AG10803 (cell line): ENCODE measurements around the gene C10orf95.

Source experiments
- DNase-seq: peaks from one replicate; pipeline ENCODE4 v3.0.0; 2010; ENCODE audit warnings: low read depth
- H3K4me3 ChIP-seq: 2 replicates; pipeline ENCODE4 v1.5.1; 2011; ENCODE audit warnings: mild to moderate bottlenecking, low read length, control low read depth
- CTCF ChIP-seq: conservative IDR thresholded peaks from 2 replicates; pipeline ENCODE4 v1.5.1; 2011; ENCODE audit warnings: mild to moderate bottlenecking, low read length, control low read depth, inconsistent platforms

C10orf95 gene

DNA sequence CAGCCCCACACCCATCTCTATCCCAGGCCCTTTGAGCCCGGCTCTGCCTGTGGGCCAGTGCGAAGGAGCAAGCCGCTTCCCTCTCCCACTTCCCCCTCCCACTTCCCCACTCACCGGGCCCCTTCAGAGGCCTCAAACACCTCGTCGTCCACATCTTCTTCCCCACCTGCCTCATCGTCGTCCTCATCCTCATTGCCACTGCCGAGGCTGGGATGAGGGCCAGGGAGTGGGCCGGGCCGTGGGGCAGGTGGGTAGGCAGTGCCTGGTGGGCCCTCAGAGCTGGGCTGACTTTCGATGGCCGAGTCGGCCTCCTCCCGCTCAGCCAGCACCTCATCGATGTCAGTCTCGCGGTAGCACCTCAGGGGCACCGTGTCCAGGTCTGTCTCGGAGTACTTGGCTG is 36.6 kb downstream of the C10orf95 start:
- DNase-seq = no peak
- no peak for TF ChIP-seq CTCF
- no peak overlapping the region for H3K4me3 ChIP-seq

GRCh38 chr10:102413806-102414561 is 37.4 kb downstream of the C10orf95 start:
- H3K4me3 ChIP-seq = no peak overlapping the region
- TF ChIP-seq CTCF = no peak
- DNase-seq = no peak

- no peak for TF ChIP-seq CTCF
- H3K4me3 ChIP-seq = no peak overlapping the region
- no peak for DNase-seq
Observed at GRCh38 chr10:102413053-102413705, 38.2 kb downstream of the C10orf95 start.

GRCh38 chr10:102412293-102412692 is 39.0 kb downstream of the C10orf95 start:
- no peak overlapping the region for H3K4me3 ChIP-seq
- DNase-seq = no peak
- TF ChIP-seq CTCF = no peak

GRCh38 chr10:102411341-102412255 is 39.7 kb downstream of the C10orf95 start:
- no peak for DNase-seq

More at GRCh38 chr10:102411341-102412255, 39.7 kb downstream of the C10orf95 start:
- H3K4me3 ChIP-seq = no peak overlapping the region
- no peak for TF ChIP-seq CTCF
